Stimulated activated CD4-positive, alpha-beta T cell treated with anti-CD3 and anti-CD28 coated beads, Interleukin-4, amount 100 ng/mL, for 4 hours (primary cell): ENCODE data around the gene SLC45A1.
"Not testable (repeated sequence)": the region's sequence is repeated elsewhere in the genome, so short reads cannot be mapped to it uniquely, and the experiment has no call there.

Experiments
- DNase-seq, 2 experiments: peaks; one replicate each; pipeline ENCODE4 v3.0.0-alpha.2; 2020

The SLC45A1 gene

DNA sequence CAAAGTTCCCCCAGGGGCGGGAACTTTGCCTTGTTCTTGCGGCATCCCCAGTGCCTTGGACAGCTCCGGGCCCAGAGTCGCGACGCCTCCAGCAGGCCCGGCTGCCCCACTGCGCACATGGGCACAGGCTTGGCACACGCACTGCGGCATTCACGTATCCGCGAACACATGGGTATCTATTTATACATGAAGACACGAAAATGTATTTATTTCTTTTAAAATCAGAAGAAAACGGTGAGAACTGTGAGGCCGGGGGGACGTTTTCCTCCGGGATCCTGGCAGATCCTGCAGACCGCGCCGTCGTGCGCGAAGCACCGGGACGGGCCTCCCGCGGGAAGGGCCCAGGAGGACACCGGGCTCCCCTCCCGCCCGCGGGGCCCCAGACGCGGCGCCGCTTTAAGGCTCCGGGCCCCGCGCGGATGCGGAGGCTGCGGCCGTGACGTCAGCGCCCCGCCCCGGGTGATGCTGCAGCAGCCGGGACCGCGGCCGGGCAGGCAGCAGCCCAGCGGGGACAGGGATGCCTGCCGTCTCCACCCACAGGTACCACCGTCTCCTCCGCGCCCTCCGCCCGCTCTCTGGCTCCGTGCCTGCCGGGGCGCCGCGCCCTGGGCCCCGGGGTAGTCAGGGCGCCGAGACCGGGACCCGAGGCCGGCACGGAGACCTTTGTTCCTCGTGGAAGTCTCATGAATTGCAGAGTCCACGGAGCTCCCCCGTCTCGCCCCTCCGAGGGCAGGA lies at the start of gene SLC45A1:
Gene SLC45A1 (plus strand): TSS at position 468 of the 735 bp plus-strand sequence. CDS start 6,216 bp downstream, outside the sequence.
- peak; percentile 77 to 85 for DNase-seq

DNA sequence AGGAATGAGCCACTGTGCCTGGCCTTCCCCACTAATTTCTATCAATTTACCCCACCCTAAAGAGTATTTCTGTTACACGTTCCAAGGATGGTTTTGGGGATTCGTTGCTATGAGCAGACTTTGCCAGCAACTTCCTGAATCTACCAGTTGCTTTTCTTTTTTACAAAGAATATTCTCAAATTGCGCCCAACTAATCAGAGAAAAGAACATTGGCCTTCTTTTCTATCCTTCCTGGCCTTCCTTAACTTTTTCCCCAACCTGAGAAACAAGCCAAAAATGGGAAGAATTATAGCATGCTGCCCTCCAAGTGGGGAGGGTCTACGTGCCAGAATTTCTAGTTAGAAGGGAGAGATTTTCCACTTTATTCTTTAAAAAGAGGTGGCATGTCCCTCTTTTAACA lies 44.9 kb upstream of the SLC45A1 start:
- DNase-seq: no peak

DNA sequence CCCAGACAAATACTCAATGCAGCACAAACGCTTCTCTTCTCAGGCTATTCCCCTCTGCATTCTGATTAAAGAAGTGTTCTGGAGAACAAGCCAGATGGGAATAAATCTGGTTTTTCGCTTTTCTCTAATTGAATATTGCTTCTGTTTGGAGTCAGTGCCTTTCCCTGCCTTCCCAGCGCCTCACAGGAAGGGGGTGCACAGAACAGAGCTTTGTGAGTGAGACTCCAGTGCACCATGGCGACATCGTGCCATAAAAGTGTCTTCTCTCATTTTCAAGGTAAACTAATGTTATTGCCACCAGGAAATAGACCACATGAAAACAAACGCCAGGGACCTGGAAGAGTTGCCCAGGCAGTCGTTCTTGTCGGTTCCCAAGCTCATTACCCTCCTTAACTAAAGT lies 43.6 kb upstream of the SLC45A1 start:
- no peak for DNase-seq

DNA sequence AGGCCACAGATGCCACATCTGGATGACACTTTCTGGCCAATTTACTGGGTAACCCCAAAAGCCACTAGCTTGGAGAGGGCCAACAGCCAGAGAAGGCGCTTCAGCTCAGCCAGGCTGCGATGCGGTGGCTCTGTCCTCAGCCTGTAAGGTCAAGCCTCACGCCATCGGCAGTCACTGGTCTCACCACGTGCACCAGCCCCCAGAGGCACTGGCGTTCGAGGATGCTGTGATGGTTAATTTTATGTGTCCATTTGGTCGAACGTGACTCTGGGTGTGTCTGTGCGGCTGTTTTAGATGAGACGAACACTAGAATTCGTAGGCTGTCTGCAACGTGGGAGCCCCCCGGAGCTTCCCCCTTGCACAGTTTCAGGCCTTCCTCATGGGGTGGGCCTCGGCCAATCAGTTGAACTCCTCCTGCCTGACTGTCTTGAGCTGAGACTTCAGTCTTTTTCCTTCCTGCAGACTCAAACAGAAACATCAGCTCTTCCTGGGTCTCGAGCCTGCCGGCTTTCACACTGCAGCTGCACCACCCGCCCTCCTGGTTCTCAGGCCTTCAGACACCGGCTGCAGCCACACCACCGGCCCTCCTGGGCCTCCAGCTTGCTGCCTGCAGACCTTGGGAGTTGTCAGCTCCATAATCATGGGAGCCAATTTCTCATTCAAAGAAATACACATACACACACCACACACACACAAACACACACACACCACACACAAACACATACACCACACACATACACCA lies 41.6 kb upstream of the SLC45A1 start:
- DNase-seq: no peak

DNA sequence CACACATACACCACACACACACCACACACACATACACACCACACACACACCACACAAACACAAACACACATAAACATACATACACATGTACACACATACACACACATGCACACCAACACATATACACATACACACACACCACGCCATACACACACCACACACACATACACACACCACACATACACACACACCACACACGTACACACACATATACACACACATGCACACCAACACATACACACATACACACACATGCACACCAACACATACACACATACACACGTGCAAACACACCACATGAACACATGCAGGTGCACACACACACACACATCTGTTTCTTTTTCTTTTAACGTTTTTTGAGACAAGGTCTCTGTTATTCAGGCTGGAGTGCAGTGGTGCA lies 41.0 kb upstream of the SLC45A1 start:
- no peak for DNase-seq

DNA sequence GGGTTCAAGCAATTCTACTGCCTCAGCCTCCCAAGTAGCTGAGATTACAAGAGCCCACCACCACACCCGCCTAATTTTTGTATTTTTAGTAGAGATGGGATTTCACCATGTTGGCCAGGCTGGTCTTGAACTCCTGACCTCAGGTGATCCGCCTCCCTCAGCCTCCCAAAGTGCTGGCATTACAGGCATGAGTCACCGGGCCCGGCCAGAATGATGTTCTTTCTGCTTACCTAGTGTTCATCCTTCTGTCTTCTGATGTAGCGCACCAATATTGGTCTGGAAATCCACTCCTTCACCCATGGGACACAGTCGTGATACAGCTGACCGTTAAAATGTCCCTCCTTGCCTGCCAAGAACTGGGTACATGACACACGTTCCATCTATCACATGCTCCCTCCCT lies 39.2 kb upstream of the SLC45A1 start:
- DNase-seq: not testable (repeated sequence)

DNA sequence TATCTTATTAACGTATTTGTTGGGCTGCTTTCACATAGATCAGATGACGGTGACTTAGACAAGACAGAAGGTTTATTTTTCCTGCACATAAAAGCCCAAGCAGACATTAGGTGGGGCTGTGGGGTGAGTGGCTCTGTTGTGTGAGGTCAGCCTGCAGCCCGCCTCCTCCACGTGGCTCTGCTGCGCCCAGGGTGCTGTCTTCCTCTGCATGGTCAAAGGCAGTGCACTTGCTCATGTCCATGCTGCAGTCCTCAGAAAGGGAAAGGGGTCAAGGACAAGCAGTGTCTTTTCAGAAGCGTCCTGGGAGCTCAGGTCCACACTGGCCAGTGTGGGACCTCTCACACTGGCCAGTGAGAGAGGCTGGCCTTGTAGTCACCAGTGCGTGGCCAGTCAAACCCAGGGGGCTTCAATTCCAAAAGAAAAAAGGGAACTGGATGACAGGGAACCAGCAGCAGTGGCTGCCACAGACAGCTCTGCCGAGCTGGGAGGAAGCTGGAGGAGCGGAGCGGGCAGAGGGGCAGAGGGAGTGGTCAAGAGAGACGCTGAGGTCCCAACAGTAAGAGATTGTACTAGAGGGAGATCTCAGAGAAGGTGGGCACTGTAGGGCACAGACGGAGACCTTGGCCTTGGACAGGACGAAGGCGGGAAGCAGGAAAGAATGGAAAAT lies 35.9 kb upstream of the SLC45A1 start:
- DNase-seq: no peak

DNA sequence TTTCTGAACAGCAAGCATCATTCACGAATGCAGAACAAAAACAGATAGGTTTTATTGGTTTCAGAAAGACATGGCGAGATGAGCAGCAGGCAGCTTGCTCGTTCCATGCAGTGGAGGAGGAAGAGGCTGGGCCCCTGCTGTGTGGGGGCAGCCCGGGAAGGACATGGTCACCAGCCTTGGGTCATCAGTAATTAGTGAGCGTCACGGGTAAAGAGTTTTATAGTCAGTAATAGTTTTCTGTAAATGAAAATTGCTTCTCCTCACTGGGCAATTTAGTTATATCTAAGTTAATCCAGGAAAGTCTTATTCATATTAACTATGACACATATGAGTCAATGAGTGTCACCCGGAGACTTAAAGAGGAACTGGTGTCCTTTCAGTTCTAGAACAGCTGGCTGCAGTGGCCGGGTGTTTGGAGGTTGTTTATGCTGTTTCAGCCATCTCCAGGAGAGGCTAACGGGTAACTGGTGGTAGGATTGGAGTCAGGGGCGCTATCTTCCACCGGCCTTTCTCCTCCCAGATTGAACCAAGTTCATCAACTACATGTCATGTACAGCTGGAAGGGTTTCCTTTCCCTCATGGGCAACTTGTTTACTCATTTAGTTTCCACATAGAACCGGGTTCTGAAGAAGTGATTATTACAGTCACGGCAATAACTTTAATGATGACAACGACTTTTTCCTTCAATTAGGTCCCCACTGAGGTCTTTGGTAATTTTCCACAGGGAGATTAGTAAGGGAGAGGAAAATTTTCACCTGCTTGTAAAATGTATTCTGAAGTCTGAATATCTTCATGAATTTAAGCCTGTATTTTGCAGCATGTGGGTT lies 34.6 kb upstream of the SLC45A1 start:
- peak in 1 of 2 experiments; percentile 1 for DNase-seq

DNA sequence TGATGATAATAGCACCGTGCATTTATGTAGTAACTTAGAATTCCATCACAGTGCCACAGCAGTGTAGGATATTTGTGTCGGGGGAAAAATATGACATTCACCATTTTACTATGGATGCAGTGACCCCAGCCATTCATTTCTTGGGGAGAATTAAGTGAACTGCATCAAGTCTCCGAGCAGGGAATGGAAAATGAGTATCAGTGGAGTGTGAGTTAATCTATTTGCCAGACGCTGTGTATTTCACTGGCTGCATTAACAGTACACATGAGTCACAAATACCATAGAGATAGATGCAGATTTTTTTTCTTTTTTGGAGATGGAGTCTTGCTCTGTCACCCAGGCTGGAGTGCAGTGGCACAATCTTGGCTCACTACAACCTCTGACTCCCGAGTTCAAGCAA lies 33.8 kb upstream of the SLC45A1 start:
- DNase-seq: no peak

DNA sequence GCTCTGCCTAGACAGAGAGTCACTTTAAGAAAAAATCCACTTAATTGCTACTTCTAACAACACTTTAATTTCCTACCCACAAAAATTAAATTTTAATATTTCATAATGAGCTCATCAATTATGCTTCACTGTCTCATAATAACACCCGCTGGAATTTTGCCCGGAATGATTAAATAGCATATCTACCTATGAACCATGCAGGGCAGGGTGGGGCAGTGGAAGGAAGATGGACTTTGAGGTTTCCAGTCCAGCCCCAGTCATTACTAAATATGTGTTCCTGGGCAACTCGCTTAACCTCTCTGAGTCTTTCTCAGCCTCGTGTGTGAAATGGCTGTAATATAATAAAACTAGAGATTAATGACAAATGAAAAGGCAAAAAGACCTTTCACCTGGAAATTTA lies 32.8 kb upstream of the SLC45A1 start:
- DNase-seq: no peak

DNA sequence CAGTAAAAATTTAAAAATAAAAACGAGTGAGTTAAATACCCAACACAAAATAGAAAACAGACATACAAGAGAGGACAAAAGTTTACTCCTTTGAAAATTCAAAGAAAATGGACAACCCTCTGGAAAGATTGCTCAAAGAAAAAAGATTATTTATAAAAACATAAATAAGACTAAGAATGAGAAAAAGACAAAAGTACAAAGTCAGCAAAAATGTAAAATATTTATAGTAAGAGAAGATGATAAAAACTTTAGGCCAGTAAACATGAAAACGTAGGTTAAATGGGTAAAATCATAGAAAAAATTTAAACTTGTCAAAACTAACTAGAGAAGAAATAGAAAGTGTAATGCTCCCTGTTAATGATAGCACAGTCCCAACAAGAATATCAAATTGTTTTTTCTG lies 31.9 kb upstream of the SLC45A1 start:
- no peak for DNase-seq

DNA sequence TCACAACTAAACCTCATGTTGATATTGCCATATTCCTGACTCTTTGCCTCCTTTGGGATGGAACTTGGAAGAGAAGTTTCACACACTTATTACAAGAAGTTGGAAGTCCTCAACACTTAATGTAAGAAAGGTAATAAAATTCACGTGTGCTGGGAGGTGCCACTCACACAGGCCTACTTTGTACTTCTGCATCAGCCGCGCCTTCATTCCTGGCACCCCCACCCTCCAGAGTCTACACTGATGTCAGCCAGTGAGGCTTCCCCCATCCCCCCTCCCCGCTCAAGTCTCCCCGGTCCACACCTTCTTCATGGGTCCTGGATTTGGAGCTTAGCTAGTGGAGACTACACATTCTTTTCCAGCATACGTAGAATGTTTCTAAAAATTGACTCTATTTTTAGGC lies 24.8 kb upstream of the SLC45A1 start:
- DNase-seq: no peak

DNA sequence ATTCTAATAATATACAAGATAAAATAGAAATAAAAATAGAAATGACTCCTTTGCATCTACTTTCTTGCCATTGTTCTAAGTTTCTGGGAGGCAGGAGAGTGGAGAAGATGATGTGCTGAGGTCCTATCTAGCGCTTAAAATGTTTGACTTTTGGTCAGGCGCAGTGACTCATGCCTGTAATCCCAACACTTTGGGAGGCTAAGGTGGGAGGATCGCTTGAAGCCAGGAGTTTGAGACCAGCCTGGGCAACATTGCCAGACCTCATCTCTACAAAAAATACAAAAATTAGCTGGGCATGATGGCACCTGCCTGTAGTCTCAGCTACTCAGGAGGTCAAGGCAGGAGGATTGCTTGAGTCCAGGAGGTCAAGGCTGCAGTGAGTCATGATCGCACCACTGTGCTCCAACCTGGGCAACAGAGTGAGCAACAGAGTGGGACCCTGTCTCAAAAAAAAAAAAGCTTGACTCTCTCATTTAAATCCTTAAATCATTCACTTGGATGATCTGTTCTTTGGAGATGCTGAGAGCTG lies 24.2 kb upstream of the SLC45A1 start:
- no peak for DNase-seq

DNA sequence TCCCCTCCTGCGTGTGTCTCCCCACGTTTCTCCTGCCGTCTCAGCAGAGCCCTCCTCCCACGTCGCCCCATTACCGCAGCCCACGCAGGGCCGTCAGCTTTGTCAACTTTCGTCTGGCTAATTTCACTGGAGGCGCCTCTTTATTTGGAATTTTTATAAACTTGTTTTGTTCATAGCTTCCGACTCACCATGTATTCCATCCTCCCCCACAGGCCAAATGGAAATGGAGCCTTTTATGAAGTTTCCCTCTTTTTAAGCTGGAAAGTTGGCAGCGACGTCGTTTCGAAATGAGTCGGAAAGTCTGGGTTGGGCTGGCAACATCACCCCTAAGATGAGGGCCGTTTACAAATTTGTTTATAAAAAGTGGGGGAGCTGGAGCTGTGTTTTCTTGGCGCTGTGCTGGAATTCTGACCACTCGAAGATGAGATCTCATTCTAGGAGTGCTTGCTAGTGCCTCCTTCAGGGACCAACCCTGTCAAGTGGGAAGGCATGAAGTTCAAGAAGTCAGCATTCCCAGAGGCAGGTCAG lies 23.7 kb upstream of the SLC45A1 start:
- DNase-seq: no peak

DNA sequence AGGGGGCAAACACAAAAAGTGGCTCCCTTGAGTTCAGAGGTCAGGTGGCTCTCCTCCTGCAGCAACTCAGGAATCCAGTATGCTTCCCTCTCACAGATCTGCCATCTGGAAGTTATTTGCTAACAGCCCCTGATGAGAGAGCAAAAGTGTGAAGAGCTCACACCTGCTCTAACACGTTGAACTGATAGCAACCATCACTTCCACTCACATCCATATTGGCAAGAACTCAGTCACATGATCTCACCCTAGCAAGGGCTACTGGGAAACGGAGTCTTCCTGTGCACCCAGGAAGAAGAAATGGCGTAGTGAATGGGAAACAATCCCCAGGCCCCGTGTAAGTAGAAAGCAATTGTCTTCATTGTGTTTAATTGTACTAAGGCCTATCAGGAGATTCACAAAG lies 20.7 kb upstream of the SLC45A1 start:
- no peak for DNase-seq

DNA sequence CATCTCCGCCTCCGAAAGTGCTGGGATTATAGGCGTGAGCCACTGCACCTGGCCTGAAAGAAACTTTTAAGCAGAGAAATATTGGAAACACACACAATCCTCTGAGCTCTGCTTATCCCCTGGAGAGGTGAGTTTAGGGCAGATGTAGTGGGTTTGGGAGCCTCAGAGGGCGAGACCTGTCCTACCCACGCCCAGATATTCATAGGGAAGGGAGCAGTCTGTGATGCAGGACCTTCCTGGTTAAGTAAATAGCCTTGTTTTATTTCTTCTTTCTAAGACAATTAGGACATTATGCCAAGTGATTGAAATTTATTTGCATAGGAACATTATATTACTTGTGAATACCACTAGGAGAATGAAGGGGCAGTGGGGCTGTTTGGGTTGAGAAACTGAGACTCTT lies 18.0 kb upstream of the SLC45A1 start:
- DNase-seq: no peak

DNA sequence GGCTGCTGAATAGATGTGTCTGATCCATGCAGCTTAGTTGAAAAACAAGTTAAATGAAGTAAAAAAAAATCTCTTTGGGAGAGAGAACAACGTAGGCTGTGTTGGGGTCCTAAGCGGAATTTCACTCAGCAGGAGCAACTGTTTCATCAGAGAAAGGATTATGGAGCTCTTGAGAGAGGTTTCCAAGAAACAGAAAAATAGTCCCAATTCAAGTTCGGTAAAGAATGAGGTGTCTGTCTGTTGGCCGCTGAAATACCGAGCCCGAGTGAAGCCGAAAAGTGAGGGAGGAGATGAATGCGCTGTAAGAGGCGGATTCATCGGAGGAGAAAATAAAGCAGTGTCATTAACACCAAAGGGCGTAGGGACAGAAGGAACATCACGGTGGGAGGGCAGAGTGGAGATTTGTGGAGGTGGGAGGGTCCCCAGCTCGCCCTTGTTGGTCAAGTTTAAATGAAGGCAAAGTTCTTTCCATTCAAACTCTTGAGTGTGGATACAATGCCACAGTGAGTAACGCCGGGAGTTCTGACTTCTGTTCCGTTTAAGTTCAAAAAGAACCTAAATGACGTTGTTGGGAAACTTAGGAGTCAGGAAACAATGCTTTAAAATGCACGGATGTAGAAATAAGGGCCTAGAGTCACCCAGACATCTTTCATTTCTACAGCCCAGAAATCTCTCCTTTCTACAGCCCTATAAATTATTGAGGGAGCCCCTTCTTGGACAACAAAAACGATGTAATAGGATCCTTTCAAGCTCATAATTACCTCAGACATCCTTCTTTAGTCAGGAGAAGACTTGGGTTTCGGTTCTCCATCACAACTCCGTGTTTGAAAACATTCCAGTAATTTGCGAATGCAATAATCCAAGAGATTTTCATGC lies 15.6 kb upstream of the SLC45A1 start:
- no peak for DNase-seq

DNA sequence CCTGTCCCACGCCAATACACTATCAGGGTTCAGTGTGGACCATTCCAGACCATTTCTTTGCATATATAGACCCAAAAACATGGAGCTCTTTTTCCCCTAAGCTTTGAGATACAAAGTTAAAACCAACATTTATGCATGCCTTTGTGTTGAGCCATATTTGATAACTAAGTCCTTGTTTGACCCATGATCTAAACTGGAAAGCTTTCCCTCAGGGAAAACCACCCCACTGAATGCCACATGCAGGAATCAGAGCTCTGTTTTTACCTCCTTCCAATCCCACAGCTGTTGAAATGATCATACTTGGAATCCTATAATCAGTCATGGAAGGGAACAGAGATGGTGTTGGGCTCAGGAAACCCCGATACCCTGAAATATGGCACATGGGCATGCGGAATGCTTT lies 14.8 kb upstream of the SLC45A1 start:
- no peak for DNase-seq

DNA sequence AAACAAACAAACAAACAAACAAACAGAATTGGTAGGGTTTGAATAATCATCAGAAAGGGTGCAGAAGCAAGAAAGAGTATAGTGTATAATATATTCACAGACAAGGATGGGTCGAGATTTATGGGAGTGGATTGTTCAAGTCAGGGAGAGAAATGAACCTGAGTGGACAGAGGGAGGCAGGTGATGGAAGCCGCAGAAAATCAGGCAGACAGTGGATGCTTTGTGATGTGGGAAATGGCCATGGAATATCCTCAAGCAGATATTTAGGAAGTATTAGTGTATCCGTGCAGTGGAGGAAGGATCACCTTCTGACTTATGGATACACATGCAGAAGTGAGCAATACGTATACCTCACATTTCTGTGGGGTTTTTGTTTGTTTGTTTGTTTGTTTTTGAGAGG lies 14.0 kb upstream of the SLC45A1 start:
- DNase-seq: no peak

DNA sequence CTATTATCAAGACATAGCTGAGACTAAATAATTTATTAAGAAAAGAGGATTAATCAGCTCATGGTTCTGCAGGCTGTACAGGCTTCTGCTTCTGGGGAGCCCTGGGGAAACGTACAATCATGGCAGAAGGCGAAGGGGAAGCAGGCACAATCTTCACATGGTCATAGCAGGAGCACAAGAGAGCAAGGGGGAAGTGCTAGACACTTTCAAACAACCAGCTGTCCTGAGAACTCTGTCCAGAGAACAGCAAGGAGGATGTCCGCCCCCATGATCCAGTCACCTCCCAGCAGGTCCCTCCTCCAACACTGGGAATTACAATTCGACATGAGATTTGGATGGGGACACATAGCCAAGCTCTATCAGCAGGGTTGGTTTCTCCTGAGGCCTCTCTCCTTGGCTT lies 10.3 kb upstream of the SLC45A1 start:
- DNase-seq: no peak

DNA sequence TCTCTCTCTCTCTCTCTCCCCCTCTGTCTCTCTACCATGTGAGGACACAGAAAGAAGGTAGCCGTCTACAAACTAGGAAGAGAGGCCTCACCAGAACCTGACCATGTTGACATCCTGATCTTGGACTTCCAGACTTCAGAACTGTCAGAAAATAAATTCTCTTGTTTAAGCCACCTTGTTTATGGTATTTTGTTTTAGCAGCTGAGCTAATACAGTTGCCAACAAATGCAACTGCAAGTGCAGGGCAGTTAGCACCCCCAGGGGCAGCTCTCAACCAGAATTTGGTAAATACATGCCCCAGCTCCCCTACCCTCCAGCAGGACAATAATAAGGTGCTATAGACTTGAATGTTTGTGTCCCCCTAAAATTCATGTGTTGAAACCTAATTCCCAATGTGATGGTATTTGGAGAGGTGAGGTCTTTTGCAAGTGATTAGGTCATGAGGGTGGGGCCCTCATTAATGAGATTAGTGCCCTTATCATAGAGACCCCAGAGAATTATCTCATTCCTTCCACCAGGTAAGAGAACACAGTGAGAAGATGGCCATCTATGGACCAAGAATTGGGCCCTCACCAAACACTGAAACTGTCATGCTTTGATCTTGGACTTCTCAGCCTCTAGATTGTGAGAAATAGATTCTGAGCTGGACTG lies 6.7 kb upstream of the SLC45A1 start:
- DNase-seq: no peak
